Large intestine (tissue), 3 donors: ENCODE measurements around the gene ADCY4. TPM values are rescaled to one million over a fixed set of nuclear protein-coding genes. Genes with fewer than 3 reads are reported as not detected.

Experiments used
- DNase-seq, 2 donors: peaks; one replicate each; pipeline versions ENCODE4 v3.0.0 to v3.0.0-alpha.2; 2013
- H3K27ac ChIP-seq: one replicate; pipeline ENCODE4 v1.5.1; 2013; ENCODE audit warnings: low read length
- H3K27me3 ChIP-seq: 2 replicates; pipeline ENCODE4 v1.6.1; 2013; ENCODE audit warnings: low read length; ENCODE audit not compliant: control insufficient read depth, insufficient read depth
- H3K36me3 ChIP-seq: 2 replicates; pipeline ENCODE4 v1.6.1; 2013; ENCODE audit warnings: low read length; ENCODE audit not compliant: control insufficient read depth, insufficient read depth
- H3K4me1 ChIP-seq: one replicate; pipeline ENCODE4 v1.6.1; 2013; ENCODE audit warnings: low read length; ENCODE audit not compliant: control insufficient read depth, insufficient read depth
- H3K4me3 ChIP-seq: one replicate; pipeline ENCODE4 v1.5.1; 2013; ENCODE audit warnings: low read length
- H3K9me3 ChIP-seq: one replicate; pipeline ENCODE4 v1.6.1; 2013; ENCODE audit warnings: mild to moderate bottlenecking, low read depth, low read length, moderate library complexity; ENCODE audit not compliant: control insufficient read depth
- WGBS: methylation state at CpG from one replicate; pipeline ENCODE4 v1.1.5; 2013; ENCODE audit warnings: low lambda C conversion rate; ENCODE audit not compliant: insufficient coverage; 5-methylcytosine and 5-hydroxymethylcytosine counted together
- polyA plus RNA-seq: library from polyadenylated mRNA; unstranded; fragments of 120-200 nt; gene quantifications from one replicate; pipeline ENCODE4 v1.2.1, GENCODE V29; 2013

ADCY4 gene
- polyA plus RNA-seq, 1 donor: 10.5 TPM

GRCh38 chr14:24366721-24367513 is 32.0 kb upstream of the ADCY4 start:
- Histone ChIP-seq H3K27ac (peak overlapping the region; percentile 94), H3K27me3 (no peaks in the 10 kb centered on the region), H3K4me1 (peaks cover 13% of the 10 kb centered on the region), H3K9me3 (peaks cover 2% of the 10 kb centered on the region), H3K4me3 (peak overlapping the region; percentile 53), H3K36me3 (no peaks in the 10 kb centered on the region)
- 0% methylated on average over 1 of the region's 40 CpGs for WGBS
- peak; percentile 91 to 99 for DNase-seq

- WGBS: 0% methylated on average over 5 of the region's 16 CpGs
- Histone ChIP-seq H3K4me3 (peak overlapping the region; percentile 53), H3K9me3 (peaks cover 2% of the 10 kb centered on the region), H3K4me1 (peaks cover 13% of the 10 kb centered on the region), H3K27me3 (no peaks in the 10 kb centered on the region), H3K36me3 (no peaks in the 10 kb centered on the region), H3K27ac (peak overlapping the region; percentile 94)
- no peak for DNase-seq
Measured at GRCh38 chr14:24366413-24366720, 31.5 kb upstream of the ADCY4 start.

- WGBS: no CpG with 5 or more reads among the region's 28 CpGs
- Histone ChIP-seq H3K27ac (peak overlapping the region; percentile 94), H3K4me1 (peaks cover 13% of the 10 kb centered on the region), H3K36me3 (no peaks in the 10 kb centered on the region), H3K4me3 (peak overlapping the region; percentile 53), H3K27me3 (no peaks in the 10 kb centered on the region), H3K9me3 (peaks cover 2% of the 10 kb centered on the region)
- peak; percentile 92 to 93 for DNase-seq
Measured at GRCh38 chr14:24365600-24366412, 30.9 kb upstream of the ADCY4 start.

- peaks cover 2% of the 10 kb centered on the region for H3K9me3 ChIP-seq
- H3K36me3 ChIP-seq: no peaks in the 10 kb centered on the region
- H3K27me3 ChIP-seq: no peaks in the 10 kb centered on the region
- DNase-seq: no peak
- no CpG with 5 or more reads among the region's 1 CpG for WGBS
- no peak overlapping the region for H3K27ac ChIP-seq
- H3K4me3 ChIP-seq: no peak overlapping the region
- H3K4me1 ChIP-seq: peaks cover 13% of the 10 kb centered on the region
Measured at GRCh38 chr14:24364841-24365240, 30.0 kb upstream of the ADCY4 start.

- Histone ChIP-seq H3K27me3 (no peaks in the 10 kb centered on the region), H3K27ac (no peak overlapping the region), H3K9me3 (no peaks in the 10 kb centered on the region), H3K4me1 (peaks cover 13% of the 10 kb centered on the region), H3K4me3 (no peak overlapping the region), H3K36me3 (no peaks in the 10 kb centered on the region)
- 100% methylated on average over 2 of the region's 5 CpGs for WGBS
- no peak for DNase-seq
Measured at GRCh38 chr14:24363401-24363800, 28.5 kb upstream of the ADCY4 start.

- Histone ChIP-seq H3K9me3 (no peaks in the 10 kb centered on the region), H3K36me3 (no peaks in the 10 kb centered on the region), H3K27me3 (peaks cover 1% of the 10 kb centered on the region), H3K4me1 (peaks cover 9% of the 10 kb centered on the region), H3K4me3 (no peak overlapping the region), H3K27ac (no peak overlapping the region)
- no CpG with 5 or more reads among the region's 2 CpGs for WGBS
- DNase-seq: no peak
Measured at GRCh38 chr14:24362241-24362960, 27.5 kb upstream of the ADCY4 start.

- Histone ChIP-seq H3K36me3 (no peaks in the 10 kb centered on the region), H3K9me3 (no peaks in the 10 kb centered on the region), H3K4me1 (peaks cover 8% of the 10 kb centered on the region), H3K4me3 (no peak overlapping the region), H3K27me3 (peaks cover 2% of the 10 kb centered on the region), H3K27ac (no peak overlapping the region)
- no peak for DNase-seq
- WGBS: 83% methylated on average over 2 of the region's 2 CpGs
Measured at GRCh38 chr14:24361326-24361725, 26.5 kb upstream of the ADCY4 start.

GRCh38 chr14:24360281-24360680 is 25.4 kb upstream of the ADCY4 start:
- H3K4me3 ChIP-seq: no peak overlapping the region
- peaks cover 2% of the 10 kb centered on the region for H3K27me3 ChIP-seq
- no peak for DNase-seq
- H3K9me3 ChIP-seq: no peaks in the 10 kb centered on the region
- 100% methylated on average over 1 of the region's 3 CpGs for WGBS
- no peaks in the 10 kb centered on the region for H3K36me3 ChIP-seq
- H3K4me1 ChIP-seq: peaks cover 3% of the 10 kb centered on the region
- H3K27ac ChIP-seq: no peak overlapping the region

- peaks cover 7% of the 10 kb centered on the region for H3K4me1 ChIP-seq
- H3K27ac ChIP-seq: no peak overlapping the region
- no CpG with 5 or more reads among the region's 4 CpGs for WGBS
- H3K4me3 ChIP-seq: no peak overlapping the region
- H3K36me3 ChIP-seq: no peaks in the 10 kb centered on the region
- no peak for DNase-seq
- H3K9me3 ChIP-seq: no peaks in the 10 kb centered on the region
- H3K27me3 ChIP-seq: peaks cover 2% of the 10 kb centered on the region
Measured at GRCh38 chr14:24356208-24356607, 21.3 kb upstream of the ADCY4 start.

- no peak overlapping the region for H3K4me3 ChIP-seq
- no peak for DNase-seq
- H3K9me3 ChIP-seq: no peaks in the 10 kb centered on the region
- H3K4me1 ChIP-seq: peaks cover 7% of the 10 kb centered on the region
- H3K27me3 ChIP-seq: peaks cover 2% of the 10 kb centered on the region
- H3K27ac ChIP-seq: no peak overlapping the region
- H3K36me3 ChIP-seq: no peaks in the 10 kb centered on the region
- no CpG with 5 or more reads among the region's 7 CpGs for WGBS
Measured at GRCh38 chr14:24355009-24355408, 20.1 kb upstream of the ADCY4 start.
